ENCODE results near the gene ISOC1.

DNA sequence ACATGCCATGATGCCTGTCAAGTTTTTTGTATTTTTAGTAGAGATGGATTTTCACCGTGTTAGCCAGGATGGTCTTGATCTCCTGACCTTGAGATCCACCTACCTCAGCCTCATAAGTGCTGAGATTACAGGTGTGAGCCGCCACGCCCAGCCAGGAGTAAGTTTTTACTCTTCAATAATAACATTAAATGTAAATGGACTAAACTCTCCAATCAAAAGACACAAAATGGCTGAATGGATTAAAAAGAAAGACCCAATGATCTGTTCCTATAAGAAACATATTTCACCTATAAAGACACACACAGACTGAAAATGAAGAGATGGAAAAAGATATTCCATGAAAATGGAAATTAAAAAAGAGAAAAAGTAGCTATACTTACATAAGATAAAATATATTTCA, 37.2 kb upstream of the ISOC1 start:
- TF ChIP-seq POLR2A (IDR thresholded peaks at IDR 0.05), result no peak
- TF ChIP-seq, protein P1, sequence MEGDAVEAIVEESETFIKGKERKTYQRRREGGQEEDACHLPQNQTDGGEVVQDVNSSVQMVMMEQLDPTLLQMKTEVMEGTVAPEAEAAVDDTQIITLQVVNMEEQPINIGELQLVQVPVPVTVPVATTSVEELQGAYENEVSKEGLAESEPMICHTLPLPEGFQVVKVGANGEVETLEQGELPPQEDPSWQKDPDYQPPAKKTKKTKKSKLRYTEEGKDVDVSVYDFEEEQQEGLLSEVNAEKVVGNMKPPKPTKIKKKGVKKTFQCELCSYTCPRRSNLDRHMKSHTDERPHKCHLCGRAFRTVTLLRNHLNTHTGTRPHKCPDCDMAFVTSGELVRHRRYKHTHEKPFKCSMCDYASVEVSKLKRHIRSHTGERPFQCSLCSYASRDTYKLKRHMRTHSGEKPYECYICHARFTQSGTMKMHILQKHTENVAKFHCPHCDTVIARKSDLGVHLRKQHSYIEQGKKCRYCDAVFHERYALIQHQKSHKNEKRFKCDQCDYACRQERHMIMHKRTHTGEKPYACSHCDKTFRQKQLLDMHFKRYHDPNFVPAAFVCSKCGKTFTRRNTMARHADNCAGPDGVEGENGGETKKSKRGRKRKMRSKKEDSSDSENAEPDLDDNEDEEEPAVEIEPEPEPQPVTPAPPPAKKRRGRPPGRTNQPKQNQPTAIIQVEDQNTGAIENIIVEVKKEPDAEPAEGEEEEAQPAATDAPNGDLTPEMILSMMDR (IDR thresholded peaks at IDR 0.05), result no peak
